PC-9 (cell line): ENCODE measurements around the gene SPARC. TPM values are rescaled to one million over a fixed set of nuclear protein-coding genes. Genes with fewer than 3 reads are reported as not detected.

Experiments used
- BruUV-seq: library from RNA; stranded (reverse); fragments of 400-500 nt; replicated peaks from 2 replicates; lab custom pipeline; 2021; lab: Mats Ljungman, UMichigan
- CTCF ChIA-PET: fragments of 300-600 bp; sonication (Branson Sonifier 250); formaldehyde crosslinking; loops from one replicate; lab custom pipeline; 2022; ENCODE audit warnings: antibody characterized with exemption; lab: Charles Lee
- POLR2A ChIA-PET: fragments of 300-600 bp; sonication (Branson Sonifier 250); formaldehyde crosslinking; loops from one replicate; lab custom pipeline; 2022; ENCODE audit warnings: antibody characterized with exemption; ENCODE audit not compliant: unreplicated experiment; lab: Charles Lee
- DNase-seq, 2 experiments: peaks; one replicate each; pipeline versions ENCODE4 v3.0.0 to v3.0.0-alpha.2; 2015 to 2022; ENCODE audit warnings: mixed read lengths in 1 of 2
- H2AFZ ChIP-seq: fragments of 200-600 bp; sonication (generic); 2 replicates; pipeline ENCODE4 v1.8.1; 2017; ENCODE audit warnings: antibody characterized with exemption
- H3F3A ChIP-seq: fragments of 200-600 bp; sonication (generic); 2 replicates; pipeline ENCODE4 v1.8.1; 2017; ENCODE audit warnings: antibody characterized with exemption, mild to moderate bottlenecking, low read depth; ENCODE audit not compliant: insufficient read depth
- H3K27ac ChIP-seq: fragments of 200-600 bp; sonication (generic); 2 replicates; pipeline ENCODE4 v1.6.1; 2016; ENCODE audit warnings: mixed run types
- H3K27me3 ChIP-seq: fragments of 200-600 bp; sonication (generic); 2 replicates; pipeline ENCODE4 v1.6.1; 2016; ENCODE audit warnings: low read depth, mixed run types; ENCODE audit not compliant: insufficient read depth
- H3K36me3 ChIP-seq: fragments of 200-600 bp; sonication (generic); 2 replicates; pipeline ENCODE4 v1.6.1; 2016; ENCODE audit warnings: low read depth, mixed run types
- H3K4me1 ChIP-seq: fragments of 200-600 bp; sonication (generic); replicated peaks from 2 replicates; pipeline ENCODE4 v1.6.1; 2016; ENCODE audit warnings: mixed run types; ENCODE audit not compliant: insufficient read depth
- H3K4me2 ChIP-seq: fragments of 200-600 bp; sonication (generic); 2 replicates; pipeline ENCODE4 v1.6.1; 2017; ENCODE audit warnings: mixed run types
- H3K4me3 ChIP-seq: fragments of 200-600 bp; sonication (generic); 2 replicates; pipeline ENCODE4 v1.6.1; 2016; ENCODE audit warnings: mixed run types
- H3K79me2 ChIP-seq: fragments of 200-600 bp; sonication (generic); 2 replicates; pipeline ENCODE4 v1.6.1; 2017; ENCODE audit warnings: low read depth, mixed run types
- H3K9me2 ChIP-seq: fragments of 200-600 bp; sonication (generic); 2 replicates; pipeline ENCODE4 v1.8.1; 2017; ENCODE audit warnings: mild to moderate bottlenecking; ENCODE audit not compliant: insufficient read depth
- H3K9me3 ChIP-seq: fragments of 200-600 bp; sonication (generic); 2 replicates; pipeline ENCODE4 v1.8.1; 2016; ENCODE audit warnings: low read depth; ENCODE audit not compliant: insufficient read depth
- H4K20me1 ChIP-seq: fragments of 200-600 bp; sonication (generic); 2 replicates; pipeline ENCODE4 v1.8.1; 2017; ENCODE audit not compliant: insufficient read depth
- CTCF ChIP-seq: fragments of 200-600 bp; sonication (generic); conservative IDR thresholded peaks from 2 replicates; pipeline ENCODE4 v1.6.1; 2017; ENCODE audit warnings: mixed run types, antibody characterized with exemption, mild to moderate bottlenecking, moderate library complexity
- EZH2 ChIP-seq: fragments of 200-600 bp; sonication (generic); IDR thresholded peaks from 2 replicates; pipeline ENCODE4 v1.8.0; 2017; ENCODE audit warnings: antibody characterized with exemption, low read depth
- intact Hi-C: fragments of 100-400 bp; cut with micrococcal nuclease; formaldehyde crosslinking; loops from one replicate; pipeline ENCODE4 v1.10.0; 2022; ENCODE audit not compliant: unreplicated experiment
- total RNA-seq: library from RNA; stranded (reverse); gene quantifications from 2 replicates; pipeline ENCODE4 v1.2.3, GENCODE V29; 2021

Gene SPARC
- total RNA-seq, 1 experiment from 2014 or later: 84.1 TPM

- Histone ChIP-seq H3F3A (peaks cover 23% of the 10 kb centered on the region; the same call in 1 of the 2 replicates), H3K27ac (peak overlapping the region; percentile 53), H3K9me3 (no peaks in the 10 kb centered on the region), H2AFZ (no peak overlapping the region), H3K79me2 (no peaks in the 10 kb centered on the region), H3K4me1 (peaks cover 27% of the 10 kb centered on the region), H3K36me3 (no peaks in the 10 kb centered on the region), H3K4me3 (no peak overlapping the region), H3K9me2 (no peaks in the 10 kb centered on the region), H4K20me1 (no peaks in the 10 kb centered on the region), H3K27me3 (no peaks in the 10 kb centered on the region), H3K4me2 (peak overlapping the region; percentile 29; the same call in 1 of the 2 replicates)
- no peak for TF ChIP-seq EZH2
- TF ChIP-seq CTCF: no peak
- CTCF ChIA-PET: interaction anchor here (0.6 to 0.7 kb wide), 4 partner anchors 28 to 346 kb away, joined by 3 to 8 read pairs (median 4); no protein-coding TSS in a partner anchor
- BruUV-seq: no TSS peak
- POLR2A ChIA-PET: interaction anchor here (0.7 kb wide), 1 partner anchor 597 kb away, joined by 52 read pairs; no protein-coding TSS in a partner anchor
- peak in 1 of 2 experiments; percentile 42 for DNase-seq
- intact Hi-C loops: loop anchor here (5.0 kb wide), 2 partner anchors 51 to 76 kb away; no protein-coding TSS in a partner anchor
Measured at GRCh38 chr5:151648089-151648488, 38.6 kb downstream of the SPARC start.

- H2AFZ ChIP-seq: no peak overlapping the region
- no peaks in the 10 kb centered on the region for H3K9me2 ChIP-seq
- peak overlapping the region; percentile 29 for H3K4me2 ChIP-seq
- CTCF ChIA-PET: interaction anchor here (1.2 kb wide), 1 partner anchor 123 kb away, joined by 3 read pairs; no protein-coding TSS in a partner anchor
- peaks cover 27% of the 10 kb centered on the region for H3K4me1 ChIP-seq
- no TSS peak for BruUV-seq
- intact Hi-C loops: loop anchor here (2.0 to 5.0 kb wide), 3 partner anchors 29 to 75 kb away; no protein-coding TSS in a partner anchor
- H3K4me3 ChIP-seq: no peak overlapping the region
- no peaks in the 10 kb centered on the region for H3K36me3 ChIP-seq
- peak; percentile 24 to 78 for DNase-seq
- peak overlapping the region; percentile 53 for H3K27ac ChIP-seq
- H3K79me2 ChIP-seq: no peaks in the 10 kb centered on the region
- no peaks in the 10 kb centered on the region for H3K9me3 ChIP-seq
- H3K27me3 ChIP-seq: no peaks in the 10 kb centered on the region
- no peak for TF ChIP-seq EZH2
- TF ChIP-seq CTCF: no peak
- no peaks in the 10 kb centered on the region for H4K20me1 ChIP-seq
- POLR2A ChIA-PET: interaction anchor here (0.7 kb wide), 1 partner anchor 596 kb away, joined by 52 read pairs; no protein-coding TSS in a partner anchor
- peaks cover 23% of the 10 kb centered on the region; the same call in 1 of the 2 replicates for H3F3A ChIP-seq
Measured at GRCh38 chr5:151647320-151647861, 39.3 kb downstream of the SPARC start.

- peaks cover 27% of the 10 kb centered on the region for H3K4me1 ChIP-seq
- H3K27ac ChIP-seq: peak overlapping the region; percentile 53
- H3K4me3 ChIP-seq: no peak overlapping the region
- H3K27me3 ChIP-seq: no peaks in the 10 kb centered on the region
- no peaks in the 10 kb centered on the region for H3K9me2 ChIP-seq
- peak overlapping the region; percentile 29 for H3K4me2 ChIP-seq
- no peak for TF ChIP-seq CTCF
- no peak for TF ChIP-seq EZH2
- no peak overlapping the region for H2AFZ ChIP-seq
- H3K36me3 ChIP-seq: no peaks in the 10 kb centered on the region
- H3F3A ChIP-seq: peaks cover 23% of the 10 kb centered on the region; the same call in 1 of the 2 replicates
- DNase-seq: no peak
- ChIA-PET CTCF (no interaction called here), POLR2A (no interaction called here)
- BruUV-seq: no TSS peak
- H4K20me1 ChIP-seq: no peaks in the 10 kb centered on the region
- H3K9me3 ChIP-seq: no peaks in the 10 kb centered on the region
- intact Hi-C loops: loop anchor here (2.0 to 5.0 kb wide), 3 partner anchors 28 to 74 kb away; no protein-coding TSS in a partner anchor
- H3K79me2 ChIP-seq: no peaks in the 10 kb centered on the region
Measured at GRCh38 chr5:151646334-151646733, 40.4 kb downstream of the SPARC start.
